NCI-H446 (cell line): Measurements from ENCODE around the gene MFAP1.
"Not testable (repeated sequence)": the region's sequence is repeated elsewhere in the genome, so short reads cannot be mapped to it uniquely, and the experiment has no call there.

ENCODE experiments used
- DNase-seq, 2 experiments: peaks; one replicate each; lab custom pipeline; 2025; lab: John Stamatoyannopoulos, UW

The MFAP1 gene

GRCh38 chr15:43824302-43825246 is at the start of gene MFAP1:
Gene MFAP1, minus strand, starts transcription at chr15:43824690. Its CDS starts 121 bp downstream, at chr15:43824569.
- peak; percentile 91 to 98 for DNase-seq

GRCh38 chr15:43873651-43874050 is 49.2 kb upstream of the MFAP1 start:
- no peak for DNase-seq

GRCh38 chr15:43872416-43873020 is 48.0 kb upstream of the MFAP1 start:
- peak in 1 of 2 experiments; percentile 66 for DNase-seq

- no peak for DNase-seq
Observed at GRCh38 chr15:43871835-43872234, 47.3 kb upstream of the MFAP1 start.

GRCh38 chr15:43868406-43868805 is 43.9 kb upstream of the MFAP1 start:
- DNase-seq, result no peak

GRCh38 chr15:43867096-43867495 is 42.6 kb upstream of the MFAP1 start:
- no peak for DNase-seq

- not testable (repeated sequence) for DNase-seq
Observed at GRCh38 chr15:43866636-43867035, 42.1 kb upstream of the MFAP1 start.

GRCh38 chr15:43859546-43859945 is 35.1 kb upstream of the MFAP1 start:
- no peak for DNase-seq

- no peak for DNase-seq
Observed at GRCh38 chr15:43854801-43855200, 30.3 kb upstream of the MFAP1 start.

- DNase-seq, result no peak
Observed at GRCh38 chr15:43852607-43853006, 28.1 kb upstream of the MFAP1 start.

- no peak for DNase-seq
Observed at GRCh38 chr15:43851251-43851650, 26.8 kb upstream of the MFAP1 start.

- no peak for DNase-seq
Observed at GRCh38 chr15:43845421-43845820, 20.9 kb upstream of the MFAP1 start.

GRCh38 chr15:43832485-43832884 is 8.0 kb upstream of the MFAP1 start:
- DNase-seq, result not testable (repeated sequence)

- not testable (repeated sequence) for DNase-seq
Observed at GRCh38 chr15:43831519-43832052, 7.1 kb upstream of the MFAP1 start.

GRCh38 chr15:43830691-43831275 is 6.3 kb upstream of the MFAP1 start:
- DNase-seq, result not testable (repeated sequence)

- DNase-seq, result not testable (repeated sequence)
Observed at GRCh38 chr15:43829951-43830540, 5.6 kb upstream of the MFAP1 start.

- DNase-seq, result no peak
Observed at GRCh38 chr15:43828061-43828657, 3.7 kb upstream of the MFAP1 start.

GRCh38 chr15:43826508-43827341 is 2.2 kb upstream of the MFAP1 start, which contains the start of gene WDR76:
Gene WDR76, plus strand, starts transcription at chr15:43827002. Its CDS starts 31 bp downstream, at chr15:43827033.
- peak; percentile 53 to 86 for DNase-seq

- DNase-seq, result no peak
Observed at GRCh38 chr15:43826029-43826507, 1.6 kb upstream of the MFAP1 start.

GRCh38 chr15:43825305-43825704 is 815 bp upstream of the MFAP1 start:
- DNase-seq, result not testable (repeated sequence)
